IMR-90 (cell line): ENCODE measurements around the gene JPH3. TPM values are rescaled to one million over a fixed set of nuclear protein-coding genes. Genes with fewer than 3 reads are reported as not detected.

Source experiments
- ATAC-seq: fragments of 200-7000 bp; cut with Tn5 transposase; 2 replicates; pipeline ENCODE4 v1.9.1; 2020; ENCODE audit warnings: low read depth, mild to moderate bottlenecking, moderate library complexity
- BruUV-seq: library from RNA; stranded (reverse); fragments of 400-500 nt; replicated peaks from 2 replicates; lab custom pipeline; 2021; lab: Mats Ljungman, UMichigan
- CTCF ChIA-PET: fragments of 300-600 bp; formaldehyde crosslinking; extraction: SDS; loops from one replicate; lab custom pipeline; 2021; ENCODE audit warnings: antibody characterized with exemption; lab: Yijun Ruan, JAX
- POLR2A ChIA-PET: fragments of 300-600 bp; sonication (Branson Sonifier 250); formaldehyde crosslinking; loops from one replicate; lab custom pipeline; 2022; ENCODE audit warnings: antibody characterized with exemption; ENCODE audit not compliant: unreplicated experiment; lab: Charles Lee
- DNase-seq: peaks from one replicate; pipeline ENCODE4 v3.0.0; 2013
- H2AFZ ChIP-seq: replicated peaks from 2 replicates; pipeline ENCODE3; 2013; ENCODE audit warnings: low read length, mild to moderate bottlenecking; ENCODE audit not compliant: poor library complexity
- H2AK5ac ChIP-seq: 2 replicates; pipeline ENCODE4 v1.6.1; 2013; ENCODE audit warnings: low read depth, low read length, inconsistent platforms
- H2AK9ac ChIP-seq: replicated peaks from 2 replicates; pipeline ENCODE3; 2013; ENCODE audit warnings: mild to moderate bottlenecking, low read depth, low read length, moderate library complexity; ENCODE audit not compliant: poor library complexity
- H2BK120ac ChIP-seq: 2 replicates; pipeline ENCODE4 v1.6.1; 2013; ENCODE audit warnings: low read depth, low read length, inconsistent platforms
- H2BK15ac ChIP-seq: 3 replicates; pipeline ENCODE4 v1.6.1; 2013; ENCODE audit warnings: low read depth, low read length, inconsistent platforms
- H2BK20ac ChIP-seq: 2 replicates; pipeline ENCODE4 v1.6.1; 2013; ENCODE audit warnings: low read depth, mild to moderate bottlenecking, inconsistent platforms, low read length, moderate library complexity
- H2BK5ac ChIP-seq: 2 replicates; pipeline ENCODE4 v1.6.1; 2013; ENCODE audit warnings: mild to moderate bottlenecking, low read depth, low read length, inconsistent platforms; ENCODE audit not compliant: poor library complexity, severe bottlenecking
- H3K14ac ChIP-seq: replicated peaks from 2 replicates; pipeline ENCODE4 v1.6.1; 2013; ENCODE audit warnings: low read depth, low read length, inconsistent platforms
- H3K18ac ChIP-seq: 2 replicates; pipeline ENCODE4 v1.6.1; 2013; ENCODE audit warnings: low read depth, low read length, control low read depth
- H3K23ac ChIP-seq: 2 replicates; pipeline ENCODE4 v1.6.1; 2013; ENCODE audit warnings: low read depth, low read length, inconsistent platforms
- H3K27ac ChIP-seq: 2 replicates; pipeline ENCODE4 v1.5.1; 2013; ENCODE audit warnings: mild to moderate bottlenecking, control low read depth, low read length; ENCODE audit not compliant: insufficient read depth
- H3K27me3 ChIP-seq: 2 replicates; pipeline ENCODE4 v1.6.1; 2013; ENCODE audit warnings: low read length; ENCODE audit not compliant: control insufficient read depth, insufficient read depth
- H3K36me3 ChIP-seq: 2 replicates; pipeline ENCODE4 v1.6.1; 2013; ENCODE audit warnings: low read length, mixed read lengths; ENCODE audit not compliant: control insufficient read depth, insufficient read depth
- H3K4ac ChIP-seq: 2 replicates; pipeline ENCODE4 v1.6.1; 2013; ENCODE audit warnings: low read depth, low read length, inconsistent platforms
- H3K4me1 ChIP-seq: 2 replicates; pipeline ENCODE4 v1.6.1; 2013; ENCODE audit warnings: low read length, mixed read lengths; ENCODE audit not compliant: control insufficient read depth, insufficient read depth
- H3K4me2 ChIP-seq: 2 replicates; pipeline ENCODE4 v1.6.1; 2013; ENCODE audit warnings: low read depth, mild to moderate bottlenecking, control low read depth, low read length, moderate library complexity
- H3K4me3 ChIP-seq: 2 replicates; pipeline ENCODE4 v1.5.1; 2013; ENCODE audit warnings: low read depth, mild to moderate bottlenecking, control low read depth, low read length, moderate library complexity; ENCODE audit not compliant: insufficient read depth
- H3K56ac ChIP-seq: 2 replicates; pipeline ENCODE4 v1.6.1; 2013; ENCODE audit warnings: low read length, inconsistent platforms; ENCODE audit not compliant: insufficient read depth; ENCODE audit errors: extremely low read depth
- H3K79me1 ChIP-seq, 2 experiments: 2 replicates each; pipeline ENCODE4 v1.6.1; 2013; ENCODE audit warnings: low read length in 2 of 2, inconsistent platforms in 1 of 2, low read depth in 1 of 2
- H3K9ac ChIP-seq: 2 replicates; pipeline ENCODE4 v1.6.1; 2013; ENCODE audit warnings: low read depth, low read length, control low read depth
- H3K9me1 ChIP-seq: 2 replicates; pipeline ENCODE4 v1.6.1; 2013; ENCODE audit warnings: low read length, inconsistent platforms; ENCODE audit not compliant: insufficient read depth
- H3K9me3 ChIP-seq: 2 replicates; pipeline ENCODE4 v1.6.1; 2013; ENCODE audit warnings: low read length; ENCODE audit not compliant: control insufficient read depth, insufficient read depth
- H4K20me1 ChIP-seq: 2 replicates; pipeline ENCODE4 v1.6.1; 2013; ENCODE audit warnings: low read length, inconsistent platforms; ENCODE audit not compliant: insufficient read depth
- H4K5ac ChIP-seq: 2 replicates; pipeline ENCODE4 v1.6.1; 2013; ENCODE audit warnings: mild to moderate bottlenecking, low read depth, low read length, control low read depth
- H4K8ac ChIP-seq, 2 experiments: 2 replicates each; pipeline ENCODE4 v1.6.1; 2013; ENCODE audit warnings: low read depth in 2 of 2, low read length in 2 of 2, control low read depth in 1 of 2, inconsistent platforms in 1 of 2
- H4K91ac ChIP-seq: 2 replicates; pipeline ENCODE4 v1.6.1; 2013; ENCODE audit warnings: low read depth, low read length, inconsistent platforms; ENCODE audit not compliant: insufficient read depth
- BHLHE40 ChIP-seq: fragments of 150-350 bp; IDR thresholded peaks from 2 replicates; pipeline ENCODE4 v1.6.1; 2016; ENCODE audit warnings: mild to moderate bottlenecking, low read depth, low read length
- CEBPB ChIP-seq: IDR thresholded peaks from 2 replicates; pipeline ENCODE4 v1.6.1; 2012; ENCODE audit warnings: low read depth, low read length, improper control_type of control experiment
- CHD1 ChIP-seq: IDR thresholded peaks from 2 replicates; pipeline ENCODE4 v1.6.1; 2012; ENCODE audit warnings: low read depth, low read length, improper control_type of control experiment
- CTCF ChIP-seq: conservative IDR thresholded peaks from 2 replicates; pipeline ENCODE4 v1.5.1; 2012; ENCODE audit warnings: mild to moderate bottlenecking, low read depth, low read length, improper control_type of control experiment
- ELK1 ChIP-seq: fragments of 150-350 bp; IDR thresholded peaks from 2 replicates; pipeline ENCODE4 v1.6.1; 2016; ENCODE audit warnings: low read depth, mild to moderate bottlenecking, low read length, moderate library complexity, borderline replicate concordance
- FOS ChIP-seq: fragments of 150-350 bp; IDR thresholded peaks from 2 replicates; pipeline ENCODE4 v1.6.1; 2016; ENCODE audit warnings: low read depth, low read length
- MAFK ChIP-seq: IDR thresholded peaks from 2 replicates; pipeline ENCODE4 v1.6.1; 2012; ENCODE audit warnings: low read depth, low read length, improper control_type of control experiment
- MAZ ChIP-seq: IDR thresholded peaks from 2 replicates; pipeline ENCODE4 v1.6.1; 2012; ENCODE audit warnings: low read depth, mild to moderate bottlenecking, low read length, improper control_type of control experiment, moderate library complexity, borderline replicate concordance
- MXI1 ChIP-seq: IDR thresholded peaks from 2 replicates; pipeline ENCODE4 v1.6.1; 2012; ENCODE audit warnings: low read depth, mild to moderate bottlenecking, low read length, moderate library complexity, borderline replicate concordance
- NFE2L2 ChIP-seq: fragments of 150-350 bp; IDR thresholded peaks from 2 replicates; pipeline ENCODE4 v1.6.1; 2016; ENCODE audit warnings: low read depth, mild to moderate bottlenecking, low read length
- POLR2A ChIP-seq: IDR thresholded peaks from 2 replicates; pipeline ENCODE4 v1.6.1; 2012; ENCODE audit warnings: mild to moderate bottlenecking, low read depth, low read length
- RAD21 ChIP-seq: IDR thresholded peaks from 2 replicates; pipeline ENCODE4 v1.6.1; 2012; ENCODE audit warnings: low read length, improper control_type of control experiment
- RCOR1 ChIP-seq: IDR thresholded peaks from 2 replicates; pipeline ENCODE4 v1.6.1; 2012; ENCODE audit warnings: mild to moderate bottlenecking, low read length, improper control_type of control experiment; ENCODE audit not compliant: insufficient replicate concordance
- RFX5 ChIP-seq: IDR thresholded peaks from 2 replicates; pipeline ENCODE4 v1.8.0; 2012; ENCODE audit warnings: low read depth, mild to moderate bottlenecking, low read length, moderate library complexity
- SMC3 ChIP-seq: fragments of 150-350 bp; IDR thresholded peaks from 2 replicates; pipeline ENCODE4 v1.6.1; 2016; ENCODE audit warnings: low read depth, mild to moderate bottlenecking, antibody characterized with exemption, low read length, moderate library complexity
- USF2 ChIP-seq: fragments of 150-350 bp; IDR thresholded peaks from 2 replicates; pipeline ENCODE4 v1.6.1; 2017; ENCODE audit warnings: mild to moderate bottlenecking, antibody characterized with exemption, low read length, low read depth
- WGBS, 2 experiments: methylation state at CpG; one replicate each; pipeline versions ENCODE4 v1.1.5 to v1.1.7; 2013; ENCODE audit warnings: missing lambda C conversion rate in 2 of 2; ENCODE audit not compliant: insufficient read length in 1 of 2; ENCODE audit errors: extremely low coverage in 2 of 2; 5-methylcytosine and 5-hydroxymethylcytosine counted together
- dilution Hi-C: fragments of 300-500 bp; cut with HindIII; formaldehyde crosslinking; loops from one replicate; pipeline ENCODE4 v1.14.3; 2018; ENCODE audit warnings: low sequenced_read_pairs; ENCODE audit not compliant: unreplicated experiment
- in situ Hi-C: fragments of 300-500 bp; cut with MboI; formaldehyde crosslinking; loops from 3 replicates; pipeline ENCODE4 v1.14.3; 2019; ENCODE audit warnings: low sequenced_read_pairs, inconsistent platforms, mixed read lengths
- intact Hi-C: fragments of 100-400 bp; cut with micrococcal nuclease; formaldehyde crosslinking; loops from 2 replicates; pipeline ENCODE4 v1.10.0; 2022
- polyA plus RNA-seq, 3 experiments: library from polyadenylated mRNA; depleted of rRNA; stranded (reverse); fragments of >200 nt; gene quantifications; 2 replicates each; pipeline ENCODE4 v1.2.3, GENCODE V29; 2012; ENCODE audit warnings: low replicate concordance in 1 of 3
- total RNA-seq: library from RNA; depleted of rRNA; stranded (reverse); fragments of >200 nt; gene quantifications from 2 replicates; pipeline ENCODE4 v1.2.3, GENCODE V29; 2012

Gene JPH3
- total and polyA plus RNA-seq, 2 of the 4 experiments (the other 2 are of a cell fraction) = 0.03 TPM; not detected in 1

GRCh38 chr16:87736008-87736382 is 133.7 kb downstream of the JPH3 start:
- ATAC-seq (no peak), DNase-seq (no peak)
- no peak overlapping the region for H2BK20ac ChIP-seq
- no peak overlapping the region for H4K91ac ChIP-seq
- H3K56ac ChIP-seq = no peak overlapping the region
- no peak overlapping the region for H2BK5ac ChIP-seq
- no peak overlapping the region for H3K14ac ChIP-seq
- TF ChIP-seq MAZ (no peak), RFX5 (no peak), BHLHE40 (no peak), RCOR1 (no peak), USF2 (no peak), SMC3 (no peak), NFE2L2 (no peak), CTCF (no peak), MAFK (no peak), CEBPB (no peak), FOS (no peak), MXI1 (no peak), CHD1 (no peak), ELK1 (no peak), RAD21 (no peak), POLR2A (no peak)
- no peaks in the 10 kb centered on the region for H3K4me1 ChIP-seq
- intact Hi-C loops = no loop called here
- peaks cover 16% of the 10 kb centered on the region for H3K36me3 ChIP-seq
- H2BK15ac ChIP-seq = no peak overlapping the region
- no peak overlapping the region for H3K4me2 ChIP-seq
- H2AFZ ChIP-seq = no peak overlapping the region
- H3K27me3 ChIP-seq = no peaks in the 10 kb centered on the region
- peaks cover 21% of the 10 kb centered on the region for H4K20me1 ChIP-seq
- no peak overlapping the region for H3K4ac ChIP-seq
- no peak overlapping the region for H2AK5ac ChIP-seq
- dilution Hi-C loops = no loop called here
- no peaks in the 10 kb centered on the region for H3K9me3 ChIP-seq
- peaks cover 5% of the 10 kb centered on the region for H3K9me1 ChIP-seq
- no peak overlapping the region for H3K27ac ChIP-seq
- POLR2A ChIA-PET = no interaction called here
- no peak overlapping the region for H2AK9ac ChIP-seq
- H3K18ac ChIP-seq = no peak overlapping the region
- H3K79me1 ChIP-seq = peaks cover 0 to 25% of the 10 kb centered on the region in 2 experiments; a peak in 3 of 4 replicates
- H2BK120ac ChIP-seq = no peak overlapping the region
- H4K5ac ChIP-seq = no peak overlapping the region
- no TSS peak for BruUV-seq
- H3K9ac ChIP-seq = no peak overlapping the region
- CTCF ChIA-PET = no interaction called here
- WGBS, 2 experiments = 91% methylated on average over 8 of the region's 12 CpGs; no CpG with 5 or more reads in 1 of the 2 experiments
- no peak overlapping the region for H4K8ac ChIP-seq
- in situ Hi-C loops = no loop called here
- H3K4me3 ChIP-seq = no peak overlapping the region
- no peak overlapping the region for H3K23ac ChIP-seq
